ENCODE measurements around the gene ANKS6.

DNA sequence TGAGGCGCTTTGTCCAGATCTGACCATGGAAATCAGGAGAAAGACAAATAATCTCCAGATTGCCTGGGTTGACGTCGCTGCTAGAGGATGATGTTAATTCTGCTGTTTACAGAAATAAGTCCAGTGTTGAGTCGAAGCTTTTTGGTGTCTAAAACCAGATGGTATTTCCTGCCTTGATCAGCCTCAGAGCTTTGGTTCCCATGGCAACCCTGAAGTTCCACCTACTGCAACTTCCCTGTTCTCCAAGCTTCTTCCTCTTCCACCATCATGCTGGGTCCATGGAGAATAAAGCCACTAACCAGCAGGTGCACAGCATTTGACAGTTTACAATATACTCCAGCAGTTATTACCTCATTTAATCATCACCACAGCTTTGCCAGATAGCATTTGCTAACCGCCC lies 69.6 kb downstream of the ANKS6 start:
- TF ChIP-seq CTCF (IDR thresholded peaks at IDR 0.05; ENCODE audit: low read depth, low read length, missing input control) (no peak), JUND (IDR thresholded peaks at IDR 0.05) (no peak), RAD21 (IDR thresholded peaks at IDR 0.05) (no peak), HNF4G (IDR thresholded peaks at IDR 0.05) (no peak), SP1 (IDR thresholded peaks at IDR 0.05) (no peak)
- TF ChIP-seq, protein P1, sequence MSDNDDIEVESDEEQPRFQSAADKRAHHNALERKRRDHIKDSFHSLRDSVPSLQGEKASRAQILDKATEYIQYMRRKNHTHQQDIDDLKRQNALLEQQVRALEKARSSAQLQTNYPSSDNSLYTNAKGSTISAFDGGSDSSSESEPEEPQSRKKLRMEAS (IDR thresholded peaks at IDR 0.05) = no peak
